GM21423 (cell line): ENCODE measurements around the gene MAP6D1.

Experiments
- ATAC-seq: cut with Tn5 transposase; IDR thresholded peaks from one replicate; pipeline ENCODE4 v1.9.1; 2021; ENCODE audit warnings: mild to moderate bottlenecking, moderate library complexity; ENCODE audit not compliant: unreplicated experiment

Gene MAP6D1

GRCh38 chr3:183824761-183825455 lies 469 bp downstream of the MAP6D1 start:
- peak; percentile 22 for ATAC-seq

- ATAC-seq = no peak
Observed at GRCh38 chr3:183823963-183824362, 1.4 kb downstream of the MAP6D1 start.

- ATAC-seq = no peak
Observed at GRCh38 chr3:183822631-183823030, 2.7 kb downstream of the MAP6D1 start.

GRCh38 chr3:183819831-183820230 lies 5.5 kb downstream of the MAP6D1 start:
- ATAC-seq = no peak

GRCh38 chr3:183818706-183819624 lies 6.4 kb downstream of the MAP6D1 start:
- no peak for ATAC-seq

GRCh38 chr3:183818041-183818620 lies 7.2 kb downstream of the MAP6D1 start:
- no peak for ATAC-seq

GRCh38 chr3:183817639-183818038 lies 7.7 kb downstream of the MAP6D1 start:
- no peak for ATAC-seq

- no peak for ATAC-seq
Observed at GRCh38 chr3:183816681-183817510, 8.5 kb downstream of the MAP6D1 start.

- ATAC-seq = no peak
Observed at GRCh38 chr3:183815951-183816475, 9.4 kb downstream of the MAP6D1 start.

GRCh38 chr3:183815563-183815940 lies 9.8 kb downstream of the MAP6D1 start:
- ATAC-seq = no peak

GRCh38 chr3:183814240-183814639 lies 11.1 kb downstream of the MAP6D1 start:
- no peak for ATAC-seq

GRCh38 chr3:183812761-183813445 lies 12.5 kb downstream of the MAP6D1 start:
- ATAC-seq = no peak

- no peak for ATAC-seq
Observed at GRCh38 chr3:183811638-183812037, 13.7 kb downstream of the MAP6D1 start.

GRCh38 chr3:183810643-183811594 lies 14.5 kb downstream of the MAP6D1 start:
- ATAC-seq = no peak

- ATAC-seq = no peak
Observed at GRCh38 chr3:183809270-183809669, 16.1 kb downstream of the MAP6D1 start.

- ATAC-seq = no peak
Observed at GRCh38 chr3:183808355-183808754, 17.0 kb downstream of the MAP6D1 start.

- no peak for ATAC-seq
Observed at GRCh38 chr3:183807881-183808280, 17.5 kb downstream of the MAP6D1 start.

- ATAC-seq = no peak
Observed at GRCh38 chr3:183807209-183807728, 18.1 kb downstream of the MAP6D1 start.

- no peak for ATAC-seq
Observed at GRCh38 chr3:183802989-183803388, 22.4 kb downstream of the MAP6D1 start.
